ENCODE results near the gene EXOC1L. TPM values are rescaled to one million over a fixed set of nuclear protein-coding genes. Genes with fewer than 3 reads are reported as not detected.

EXOC1L gene
- total RNA-seq, 4 donors from 2014 or later, result not detected

DNA sequence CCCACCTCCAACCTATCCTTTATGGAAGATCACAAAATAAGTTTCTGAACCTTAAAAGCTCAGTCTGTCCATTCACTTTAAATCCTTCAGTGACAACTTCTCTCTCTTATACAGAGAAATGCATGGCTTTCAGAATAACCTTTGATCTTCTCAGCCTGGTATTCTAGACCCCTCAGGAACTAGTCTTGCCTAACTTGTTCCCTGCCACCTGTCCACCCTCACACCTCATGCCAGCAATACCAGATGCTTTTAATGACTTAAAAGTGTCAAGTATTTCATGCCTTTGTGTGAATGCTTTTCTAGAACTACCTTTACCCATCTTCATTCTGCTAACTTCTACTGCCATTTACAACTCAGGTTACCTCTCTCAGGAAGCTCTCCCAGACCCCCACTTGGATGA is 7.4 kb downstream of the EXOC1L start:
- no peak overlapping the region for H3K4me3 ChIP-seq (ENCODE audit: low read depth, poor library complexity, severe bottlenecking)
- DNase-seq (ENCODE audit: low spot score in 2 of 2), result no peak
- TF ChIP-seq CTCF (IDR thresholded peaks at IDR 0.05) (no peak), POLR2A (IDR thresholded peaks at IDR 0.05) (no peak)
- intact Hi-C loops (cut with DNase I; ENCODE audit: low total_unique reads), result no loop called here

DNA sequence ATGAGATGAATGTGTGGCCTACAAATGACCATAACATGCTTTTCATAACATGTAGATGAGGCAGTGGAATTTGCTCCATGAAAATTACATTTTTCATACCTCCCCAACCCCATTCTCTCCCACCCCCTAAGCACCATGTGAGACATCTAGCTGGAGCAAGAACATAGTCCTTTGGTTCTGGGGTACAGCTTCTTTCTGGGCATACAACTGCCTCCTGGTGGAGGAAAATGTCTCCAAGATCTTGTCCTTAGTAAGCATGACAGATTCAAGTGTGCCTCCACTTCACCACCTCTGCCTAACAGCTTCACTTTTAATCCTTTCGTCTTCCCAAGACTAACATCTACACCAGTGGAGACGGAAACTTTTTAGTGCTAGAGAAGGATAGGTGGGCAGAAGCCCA is 8.0 kb downstream of the EXOC1L start:
- no peak overlapping the region for H3K4me3 ChIP-seq (ENCODE audit: low read depth, poor library complexity, severe bottlenecking)
- intact Hi-C loops (cut with DNase I; ENCODE audit: low total_unique reads), result no loop called here
- TF ChIP-seq POLR2A (IDR thresholded peaks at IDR 0.05), result no peak
- no peak for TF ChIP-seq CTCF (IDR thresholded peaks at IDR 0.05)
- DNase-seq (ENCODE audit: low spot score in 2 of 2), result no peak
- WGBS, 2 donors, result 74 to 75% methylated on average over 2 of the region's 2 CpGs

DNA sequence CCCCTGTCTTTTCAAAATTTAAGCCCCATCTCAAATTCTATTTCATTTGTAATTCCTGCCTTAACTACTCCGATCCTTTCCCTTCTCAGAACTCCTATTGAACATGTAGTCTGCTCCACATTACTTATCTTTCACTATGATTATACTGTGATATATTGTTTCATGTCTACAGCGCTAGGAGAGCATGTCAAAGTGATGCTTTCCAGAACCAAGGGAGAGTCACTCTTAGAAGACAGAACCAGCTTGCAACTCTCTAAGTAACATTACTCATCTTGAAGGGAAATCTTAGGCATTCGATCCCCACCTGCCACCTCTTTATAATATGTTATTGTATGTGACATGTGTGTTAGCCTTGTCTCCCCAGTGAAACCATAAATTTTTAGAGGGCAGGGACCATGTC is 10.5 kb downstream of the EXOC1L start:
- no peak overlapping the region for H3K4me3 ChIP-seq (ENCODE audit: low read depth, poor library complexity, severe bottlenecking)
- no peak for DNase-seq (ENCODE audit: low spot score in 2 of 2)
- WGBS, 2 donors, result 79 to 85% methylated on average over 3 of the region's 3 CpGs
- intact Hi-C loops (cut with DNase I; ENCODE audit: low total_unique reads), result no loop called here
- TF ChIP-seq CTCF (IDR thresholded peaks at IDR 0.05), result no peak
- TF ChIP-seq POLR2A (IDR thresholded peaks at IDR 0.05), result no peak

DNA sequence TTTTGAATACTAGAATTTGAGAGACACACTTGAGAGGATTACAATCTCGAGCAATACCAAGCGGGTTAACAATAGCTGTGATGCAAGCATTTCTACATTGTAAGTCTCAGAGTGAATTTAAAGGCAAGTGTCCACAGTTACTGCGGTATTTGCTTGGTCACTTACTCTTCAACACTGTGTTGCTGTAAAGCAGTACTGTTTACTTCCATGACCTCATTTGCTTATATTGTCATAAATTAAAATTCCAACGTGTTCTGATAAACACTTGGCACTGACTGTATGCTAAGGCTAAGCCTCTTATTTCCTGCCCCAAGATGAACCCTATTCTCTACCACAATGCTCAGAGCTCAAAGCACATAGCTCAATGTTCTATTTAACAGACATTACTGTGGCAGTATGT is 11.1 kb downstream of the EXOC1L start:
- DNase-seq (ENCODE audit: low spot score in 2 of 2), result no peak
- H3K4me3 ChIP-seq (ENCODE audit: low read depth, poor library complexity, severe bottlenecking), result no peak overlapping the region
- 69 to 73% methylated on average over 4 of the region's 4 CpGs for WGBS, 2 donors
- intact Hi-C loops (cut with DNase I; ENCODE audit: low total_unique reads), result no loop called here
- TF ChIP-seq POLR2A (IDR thresholded peaks at IDR 0.05), result no peak
- no peak for TF ChIP-seq CTCF (IDR thresholded peaks at IDR 0.05)

DNA sequence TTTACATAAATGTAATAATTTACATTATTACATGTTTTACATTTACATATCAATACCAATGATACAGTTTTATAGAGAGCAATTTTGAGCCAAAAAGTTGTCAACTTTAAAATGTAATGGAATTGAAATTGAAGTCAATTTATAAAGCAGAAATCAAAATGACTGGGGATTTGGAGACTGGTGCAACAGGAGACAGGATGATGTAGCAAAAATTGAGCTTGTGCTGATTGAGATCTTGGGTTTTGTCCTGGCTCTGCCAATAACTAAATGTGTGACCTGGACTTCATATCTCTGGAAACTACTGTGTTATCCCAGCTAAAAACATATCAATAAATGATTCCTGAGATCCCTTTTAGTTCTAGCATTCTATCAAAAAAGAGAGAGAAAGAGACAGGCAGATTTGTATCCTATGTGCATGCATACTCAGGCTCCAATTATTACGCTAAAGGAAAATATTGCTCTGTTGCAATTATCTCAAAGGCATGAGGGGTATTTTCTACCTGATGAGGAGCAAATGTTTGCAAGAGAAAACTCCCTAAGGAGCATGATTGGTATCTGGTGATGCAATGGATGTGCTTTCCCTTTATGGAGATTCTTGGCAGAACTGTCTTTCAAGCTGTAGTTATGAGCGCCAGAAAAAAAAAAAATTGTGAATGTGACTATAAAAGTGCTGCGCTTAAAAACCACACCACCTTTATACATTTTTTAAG is 14.7 kb downstream of the EXOC1L start:
- DNase-seq (ENCODE audit: low spot score in 2 of 2), result no peak
- WGBS, 2 donors, result 59 to 62% methylated on average over 3 of the region's 3 CpGs
- no peak overlapping the region for H3K4me3 ChIP-seq (ENCODE audit: low read depth, poor library complexity, severe bottlenecking)
- intact Hi-C loops (cut with DNase I; ENCODE audit: low total_unique reads), result no loop called here
- TF ChIP-seq POLR2A (IDR thresholded peaks at IDR 0.05) (no peak), CTCF (IDR thresholded peaks at IDR 0.05) (no peak)

DNA sequence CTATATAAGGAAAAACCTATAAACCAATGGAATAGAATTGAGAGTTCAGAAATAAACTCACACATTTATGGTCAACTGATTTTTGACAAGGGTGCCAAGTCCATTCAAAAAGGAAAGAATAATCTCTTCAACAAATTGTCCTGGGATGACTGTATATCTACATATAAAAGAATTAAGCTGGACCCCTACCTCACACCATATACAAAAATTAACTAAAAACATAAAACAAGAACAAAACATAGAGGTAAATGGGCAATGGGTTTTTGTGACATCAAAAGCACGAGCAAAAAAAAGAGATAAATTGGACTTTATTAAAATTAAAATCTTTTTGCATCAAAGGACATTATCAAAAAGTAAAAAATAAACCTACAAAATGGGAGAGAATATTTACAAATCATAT is 18.3 kb downstream of the EXOC1L start:
- no peak for DNase-seq (ENCODE audit: low spot score in 2 of 2)
- no peak for TF ChIP-seq POLR2A (IDR thresholded peaks at IDR 0.05)
- no peak for TF ChIP-seq CTCF (IDR thresholded peaks at IDR 0.05)
- intact Hi-C loops (cut with DNase I; ENCODE audit: low total_unique reads), result no loop called here
- no peak overlapping the region for H3K4me3 ChIP-seq (ENCODE audit: low read depth, poor library complexity, severe bottlenecking)
- WGBS, 2 donors, result 84 to 85% methylated on average over 1 of the region's 1 CpG
